IPS-18c (cell line): ENCODE measurements around the gene CFAP210.

ENCODE experiments used
- H3K4me3 ChIP-seq: 2 replicates; pipeline ENCODE4 v1.7.0; 2013; ENCODE audit warnings: low read depth, mild to moderate bottlenecking, low read length, moderate library complexity; ENCODE audit not compliant: insufficient read depth
- H3K9me3 ChIP-seq: one replicate; pipeline ENCODE4 v1.6.1; 2013; ENCODE audit warnings: mild to moderate bottlenecking, low read length, moderate library complexity; ENCODE audit not compliant: control insufficient read depth, insufficient read depth

The CFAP210 gene

GRCh38 chr2:169694113-169694893 is at the start of gene CFAP210, which contains the start of gene PHOSPHO2:
TSS of gene CFAP210 (minus strand) at chr2:169694405. CDS start at chr2:169694327, 78 bp downstream.
TSS of gene PHOSPHO2 (plus strand) at chr2:169694469. CDS start at chr2:169700972, 6,503 bp downstream.
- Histone ChIP-seq H3K9me3 (no peaks in the 10 kb centered on the region), H3K4me3 (peak within 1 kb of the TSS; percentile 97)

- Histone ChIP-seq H3K4me3 (no peak overlapping the region), H3K9me3 (no peaks in the 10 kb centered on the region)
Measured at GRCh38 chr2:169743549-169743948, 49.3 kb upstream of the CFAP210 start.

GRCh38 chr2:169739351-169739750 is 45.1 kb upstream of the CFAP210 start:
- H3K4me3 ChIP-seq, result no peak overlapping the region
- no peaks in the 10 kb centered on the region for H3K9me3 ChIP-seq

GRCh38 chr2:169738566-169739229 is 44.5 kb upstream of the CFAP210 start:
- Histone ChIP-seq H3K4me3 (no peak overlapping the region), H3K9me3 (no peaks in the 10 kb centered on the region)

GRCh38 chr2:169736902-169737301 is 42.7 kb upstream of the CFAP210 start:
- H3K9me3 ChIP-seq, result no peaks in the 10 kb centered on the region
- no peak overlapping the region for H3K4me3 ChIP-seq

GRCh38 chr2:169735623-169736022 is 41.4 kb upstream of the CFAP210 start:
- Histone ChIP-seq H3K9me3 (no peaks in the 10 kb centered on the region), H3K4me3 (no peak overlapping the region)

GRCh38 chr2:169734169-169734847 is 40.1 kb upstream of the CFAP210 start:
- peak overlapping the region; percentile 81 for H3K4me3 ChIP-seq
- H3K9me3 ChIP-seq, result no peaks in the 10 kb centered on the region

- H3K9me3 ChIP-seq, result no peaks in the 10 kb centered on the region
- H3K4me3 ChIP-seq, result peak overlapping the region; percentile 81
Measured at GRCh38 chr2:169732583-169733358, 38.6 kb upstream of the CFAP210 start.

- H3K4me3 ChIP-seq, result no peak overlapping the region
- H3K9me3 ChIP-seq, result no peaks in the 10 kb centered on the region
Measured at GRCh38 chr2:169732075-169732474, 37.9 kb upstream of the CFAP210 start.

GRCh38 chr2:169729274-169729605 is 35.0 kb upstream of the CFAP210 start:
- H3K4me3 ChIP-seq, result no peak overlapping the region

GRCh38 chr2:169727065-169727464 is 32.9 kb upstream of the CFAP210 start:
- Histone ChIP-seq H3K9me3 (no peaks in the 10 kb centered on the region), H3K4me3 (no peak overlapping the region)

More at GRCh38 chr2:169729274-169729605, 35.0 kb upstream of the CFAP210 start:
- H3K9me3 ChIP-seq, result no peaks in the 10 kb centered on the region

- H3K9me3 ChIP-seq, result no peaks in the 10 kb centered on the region
- H3K4me3 ChIP-seq, result no peak overlapping the region
Measured at GRCh38 chr2:169721016-169721415, 26.8 kb upstream of the CFAP210 start.

- Histone ChIP-seq H3K9me3 (no peaks in the 10 kb centered on the region), H3K4me3 (no peak overlapping the region)
Measured at GRCh38 chr2:169718930-169719504, 24.8 kb upstream of the CFAP210 start.

- H3K9me3 ChIP-seq, result no peaks in the 10 kb centered on the region
- no peak overlapping the region for H3K4me3 ChIP-seq
Measured at GRCh38 chr2:169717691-169718063, 23.5 kb upstream of the CFAP210 start.

- Histone ChIP-seq H3K4me3 (no peak overlapping the region), H3K9me3 (no peaks in the 10 kb centered on the region)
Measured at GRCh38 chr2:169716938-169717690, 22.9 kb upstream of the CFAP210 start.

- Histone ChIP-seq H3K9me3 (no peaks in the 10 kb centered on the region), H3K4me3 (no peak overlapping the region)
Measured at GRCh38 chr2:169716238-169716886, 22.2 kb upstream of the CFAP210 start.
